ENCODE measurements around the gene GOLGB1. TPM values are rescaled to one million over a fixed set of nuclear protein-coding genes. Genes with fewer than 3 reads are reported as not detected.

The GOLGB1 gene
- total RNA-seq, 1 donor = 63.2 TPM

GRCh38 chr3:121723485-121723884 is 26.1 kb downstream of the GOLGB1 start:
- no peak for TF ChIP-seq CTCF (IDR thresholded peaks at IDR 0.05; ENCODE audit: insufficient read depth, low read length)
- H3K4me3 ChIP-seq (ENCODE audit: low read depth, low read length) = no peak overlapping the region
- no peak for DNase-seq (ENCODE audit: low read depth)

- TF ChIP-seq CTCF (IDR thresholded peaks at IDR 0.05; ENCODE audit: insufficient read depth, low read length) = no peak
- H3K4me3 ChIP-seq (ENCODE audit: low read depth, low read length) = no peak overlapping the region
- DNase-seq (ENCODE audit: low read depth) = peak; percentile 4
Measured at GRCh38 chr3:121722411-121722810, 27.1 kb downstream of the GOLGB1 start.

- DNase-seq (ENCODE audit: low read depth) = no peak
- no peak for TF ChIP-seq CTCF (IDR thresholded peaks at IDR 0.05; ENCODE audit: insufficient read depth, low read length)
- no peak overlapping the region for H3K4me3 ChIP-seq (ENCODE audit: low read depth, low read length)
Measured at GRCh38 chr3:121720163-121720562, 29.4 kb downstream of the GOLGB1 start.

GRCh38 chr3:121719423-121719822 is 30.1 kb downstream of the GOLGB1 start:
- TF ChIP-seq CTCF (IDR thresholded peaks at IDR 0.05; ENCODE audit: insufficient read depth, low read length) = no peak
- H3K4me3 ChIP-seq (ENCODE audit: low read depth, low read length) = no peak overlapping the region
- DNase-seq (ENCODE audit: low read depth) = no peak

GRCh38 chr3:121718205-121718846 is 31.2 kb downstream of the GOLGB1 start:
- no peak for TF ChIP-seq CTCF (IDR thresholded peaks at IDR 0.05; ENCODE audit: insufficient read depth, low read length)
- no peak overlapping the region for H3K4me3 ChIP-seq (ENCODE audit: low read depth, low read length)
- DNase-seq (ENCODE audit: low read depth) = no peak

- DNase-seq (ENCODE audit: low read depth) = no peak
- no peak overlapping the region for H3K4me3 ChIP-seq (ENCODE audit: low read depth, low read length)
- no peak for TF ChIP-seq CTCF (IDR thresholded peaks at IDR 0.05; ENCODE audit: insufficient read depth, low read length)
Measured at GRCh38 chr3:121710347-121710746, 39.2 kb downstream of the GOLGB1 start.
